Neural cell (in vitro differentiated cells): Measurements from ENCODE around the gene RFX4.

ENCODE experiments used
- CTCF ChIP-seq: fragments of 450-650 bp; IDR thresholded peaks from 2 replicates; pipeline ENCODE4 v1.5.1; 2014; ENCODE audit warnings: antibody characterized with exemption, mild to moderate bottlenecking, moderate library complexity; ENCODE audit not compliant: poor library complexity, severe bottlenecking
- EP300 ChIP-seq: fragments of 450-650 bp; conservative IDR thresholded peaks from 2 replicates; pipeline ENCODE4 v1.6.1; 2014; ENCODE audit warnings: antibody characterized with exemption, mild to moderate bottlenecking, moderate library complexity; ENCODE audit not compliant: poor library complexity, severe bottlenecking
- POLR2AphosphoS5 ChIP-seq: IDR thresholded peaks from 2 replicates; pipeline ENCODE4 v1.6.1; 2012
- RAD21 ChIP-seq: fragments of 450-650 bp; conservative IDR thresholded peaks from 2 replicates; pipeline ENCODE4 v1.6.1; 2014; ENCODE audit warnings: antibody characterized with exemption, mild to moderate bottlenecking, moderate library complexity
- TAF1 ChIP-seq: IDR thresholded peaks from 2 replicates; pipeline ENCODE4 v1.6.1; 2012; ENCODE audit warnings: low read depth
- TF ChIP-seq, protein P1 (sequence below): IDR thresholded peaks from 2 replicates; pipeline ENCODE4 v1.6.1; 2012; ENCODE audit warnings: borderline replicate concordance

DNA sequence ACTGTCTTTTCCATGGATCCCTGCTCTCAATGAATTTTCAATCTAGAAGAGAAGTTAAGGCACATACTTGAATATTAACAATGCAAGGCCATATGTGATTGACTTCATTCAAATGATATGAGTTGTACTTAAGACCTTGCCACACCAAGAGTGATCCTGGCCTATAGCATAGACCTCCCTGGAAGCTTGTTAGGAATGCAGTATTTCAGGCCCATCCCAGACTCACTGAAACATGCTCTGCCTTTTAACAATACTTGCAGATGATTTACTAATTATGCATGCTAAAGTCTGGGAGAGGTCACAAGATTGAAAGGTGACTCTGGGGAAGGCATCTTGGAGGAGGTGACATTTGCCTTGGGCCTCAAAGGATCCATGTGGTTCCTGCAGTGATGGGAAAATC is 43.2 kb downstream of the RFX4 start:
- TF ChIP-seq CTCF (no peak), TAF1 (no peak), POLR2AphosphoS5 (no peak), EP300 (no peak), RAD21 (no peak)
- TF ChIP-seq, protein P1, sequence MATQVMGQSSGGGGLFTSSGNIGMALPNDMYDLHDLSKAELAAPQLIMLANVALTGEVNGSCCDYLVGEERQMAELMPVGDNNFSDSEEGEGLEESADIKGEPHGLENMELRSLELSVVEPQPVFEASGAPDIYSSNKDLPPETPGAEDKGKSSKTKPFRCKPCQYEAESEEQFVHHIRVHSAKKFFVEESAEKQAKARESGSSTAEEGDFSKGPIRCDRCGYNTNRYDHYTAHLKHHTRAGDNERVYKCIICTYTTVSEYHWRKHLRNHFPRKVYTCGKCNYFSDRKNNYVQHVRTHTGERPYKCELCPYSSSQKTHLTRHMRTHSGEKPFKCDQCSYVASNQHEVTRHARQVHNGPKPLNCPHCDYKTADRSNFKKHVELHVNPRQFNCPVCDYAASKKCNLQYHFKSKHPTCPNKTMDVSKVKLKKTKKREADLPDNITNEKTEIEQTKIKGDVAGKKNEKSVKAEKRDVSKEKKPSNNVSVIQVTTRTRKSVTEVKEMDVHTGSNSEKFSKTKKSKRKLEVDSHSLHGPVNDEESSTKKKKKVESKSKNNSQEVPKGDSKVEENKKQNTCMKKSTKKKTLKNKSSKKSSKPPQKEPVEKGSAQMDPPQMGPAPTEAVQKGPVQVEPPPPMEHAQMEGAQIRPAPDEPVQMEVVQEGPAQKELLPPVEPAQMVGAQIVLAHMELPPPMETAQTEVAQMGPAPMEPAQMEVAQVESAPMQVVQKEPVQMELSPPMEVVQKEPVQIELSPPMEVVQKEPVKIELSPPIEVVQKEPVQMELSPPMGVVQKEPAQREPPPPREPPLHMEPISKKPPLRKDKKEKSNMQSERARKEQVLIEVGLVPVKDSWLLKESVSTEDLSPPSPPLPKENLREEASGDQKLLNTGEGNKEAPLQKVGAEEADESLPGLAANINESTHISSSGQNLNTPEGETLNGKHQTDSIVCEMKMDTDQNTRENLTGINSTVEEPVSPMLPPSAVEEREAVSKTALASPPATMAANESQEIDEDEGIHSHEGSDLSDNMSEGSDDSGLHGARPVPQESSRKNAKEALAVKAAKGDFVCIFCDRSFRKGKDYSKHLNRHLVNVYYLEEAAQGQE, result no peak
